H1 (cell line): ENCODE measurements around the gene GPR156. TPM values are rescaled to one million over a fixed set of nuclear protein-coding genes. Genes with fewer than 3 reads are reported as not detected.

Experiments used
- CTCF ChIA-PET: fragments of 300-600 bp; sonication (Branson Sonifier 250); formaldehyde crosslinking; loops from one replicate; lab custom pipeline; 2021; ENCODE audit not compliant: partially characterized antibody; lab: Charles Lee
- POLR2A ChIA-PET: fragments of 300-600 bp; sonication (Branson Sonifier 250); formaldehyde crosslinking; loops from one replicate; lab custom pipeline; 2021; ENCODE audit warnings: inconsistent platforms; ENCODE audit not compliant: partially characterized antibody; lab: Charles Lee
- DNase-seq, 2 experiments: peaks; one replicate each; pipeline versions ENCODE4 v3.0.0 to v3.0.0-alpha.2; 2010 to 2022; ENCODE audit warnings: low spot score in 2 of 2, low read depth in 1 of 2, mixed read lengths in 1 of 2
- FAIRE-seq: peaks from 2 replicates; lab custom pipeline; 2011; peaks lifted over from hg19 to GRCh38; lab: Jason Lieb, UNC
- H2AFZ ChIP-seq: 2 replicates; pipeline ENCODE4 v1.8.1; 2012; ENCODE audit warnings: low read length, inconsistent platforms
- H2AK5ac ChIP-seq: 2 replicates; pipeline ENCODE4 v1.6.1; 2013; ENCODE audit warnings: low read depth, low read length
- H2BK120ac ChIP-seq: replicated peaks from 2 replicates; pipeline ENCODE3; 2013; ENCODE audit warnings: low read depth, low read length, inconsistent platforms
- H2BK12ac ChIP-seq: 2 replicates; pipeline ENCODE4 v1.6.1; 2013; ENCODE audit warnings: low read depth, low read length
- H2BK15ac ChIP-seq: 2 replicates; pipeline ENCODE4 v1.6.1; 2013; ENCODE audit warnings: low read length
- H2BK20ac ChIP-seq: 2 replicates; pipeline ENCODE4 v1.6.1; 2013; ENCODE audit warnings: low read length
- H2BK5ac ChIP-seq: 2 replicates; pipeline ENCODE4 v1.6.1; 2013; ENCODE audit warnings: low read depth, low read length
- H3K14ac ChIP-seq: 2 replicates; pipeline ENCODE4 v1.6.1; 2013; ENCODE audit warnings: inconsistent platforms; ENCODE audit not compliant: insufficient read length
- H3K18ac ChIP-seq: 2 replicates; pipeline ENCODE4 v1.6.1; 2013; ENCODE audit warnings: low read length; ENCODE audit errors: extremely low read depth
- H3K23ac ChIP-seq: 2 replicates; pipeline ENCODE4 v1.6.1; 2013; ENCODE audit warnings: inconsistent platforms; ENCODE audit not compliant: insufficient read length
- H3K23me2 ChIP-seq: 2 replicates; pipeline ENCODE4 v1.6.1; 2013; ENCODE audit warnings: low read depth, low read length
- H3K27ac ChIP-seq: 2 replicates; pipeline ENCODE4 v1.6.1; 2011; ENCODE audit warnings: low read depth, low read length, inconsistent platforms
- H3K27me3 ChIP-seq, 4 experiments: replicated peaks in 1 of 4; 1 replicate in 1 of 4; 2 replicates in 3 of 4; pipeline versions ENCODE4 v1.6.1 to v1.8.1; 2011 to 2013; ENCODE audit warnings: low read length in 3 of 4, mild to moderate bottlenecking in 3 of 4, inconsistent platforms in 2 of 4, mixed read lengths in 2 of 4, moderate library complexity in 1 of 4; ENCODE audit not compliant: control insufficient read depth in 3 of 4, insufficient read depth in 3 of 4; ENCODE audit errors: extremely low read depth in 1 of 4
- H3K36me3 ChIP-seq, 4 experiments: 2 replicates each; pipeline versions ENCODE4 v1.6.1 to v1.8.1; 2011 to 2013; ENCODE audit warnings: mild to moderate bottlenecking in 4 of 4, low read length in 3 of 4, moderate library complexity in 2 of 4, control low read depth in 1 of 4, inconsistent platforms in 1 of 4; ENCODE audit not compliant: insufficient read depth in 4 of 4, control insufficient read depth in 2 of 4
- H3K4ac ChIP-seq: replicated peaks from 2 replicates; pipeline ENCODE3; 2013; ENCODE audit warnings: low read length, low read depth, mixed read lengths, inconsistent platforms; ENCODE audit not compliant: insufficient read length
- H3K4me1 ChIP-seq, 4 experiments: replicated peaks in 1 of 4; 1 replicate in 1 of 4; 2 replicates in 3 of 4; pipeline versions ENCODE4 v1.6.1 to v1.8.1; 2011 to 2013; ENCODE audit warnings: low read length in 3 of 4, inconsistent platforms in 2 of 4, mixed read lengths in 1 of 4; ENCODE audit not compliant: insufficient read depth in 4 of 4, control insufficient read depth in 3 of 4
- H3K4me2 ChIP-seq, 2 experiments: 2 replicates each; pipeline versions ENCODE4 v1.6.1 to v1.8.1; 2011 to 2013; ENCODE audit warnings: low read depth in 2 of 2, low read length in 2 of 2, control low read depth in 1 of 2, inconsistent platforms in 1 of 2, mild to moderate bottlenecking in 1 of 2; ENCODE audit not compliant: insufficient read depth in 1 of 2
- H3K4me3 ChIP-seq, 4 experiments: fragments of 200-600, 300-600 bp in 1 of 4; sonication (generic), shearing (Covaris generic), sonication (Bioruptor Twin) in 1 of 4; 2 replicates each; pipeline versions ENCODE4 v1.5.1 to v1.8.1; 2011 to 2016; ENCODE audit warnings: low read length in 4 of 4, low read depth in 3 of 4, control low read depth in 2 of 4, inconsistent platforms in 2 of 4, mild to moderate bottlenecking in 2 of 4, mixed read lengths in 1 of 4, moderate library complexity in 1 of 4; ENCODE audit not compliant: insufficient read depth in 2 of 4; ENCODE audit errors: extremely low read depth in 1 of 4
- H3K56ac ChIP-seq: replicated peaks from 2 replicates; pipeline ENCODE3; 2013; ENCODE audit warnings: low read depth, mild to moderate bottlenecking, mixed read lengths, low read length, inconsistent platforms; ENCODE audit not compliant: insufficient read length
- H3K79me1 ChIP-seq: 2 replicates; pipeline ENCODE4 v1.6.1; 2013; ENCODE audit warnings: low read depth, low read length, control low read depth
- H3K79me2 ChIP-seq, 2 experiments: 2 replicates each; pipeline versions ENCODE4 v1.6.1 to v1.8.1; 2012 to 2013; ENCODE audit warnings: low read length in 2 of 2, mild to moderate bottlenecking in 2 of 2, inconsistent platforms in 1 of 2; ENCODE audit not compliant: insufficient read depth in 2 of 2, control insufficient read depth in 1 of 2
- H3K9ac ChIP-seq, 4 experiments: replicated peaks in 1 of 4; 1 replicate in 1 of 4; 2 replicates in 3 of 4; pipeline versions ENCODE4 v1.6.1 to v1.8.1; 2011 to 2013; ENCODE audit warnings: low read depth in 3 of 4, low read length in 3 of 4, control low read depth in 2 of 4, mild to moderate bottlenecking in 2 of 4, moderate library complexity in 2 of 4, inconsistent platforms in 1 of 4; ENCODE audit errors: extremely low read depth in 1 of 4
- H3K9me3 ChIP-seq, 2 experiments: 2 replicates each; pipeline versions ENCODE4 v1.6.1 to v1.8.1; 2012 to 2013; ENCODE audit warnings: mild to moderate bottlenecking in 2 of 2, moderate library complexity in 2 of 2, control low read depth in 1 of 2, inconsistent platforms in 1 of 2, low read depth in 1 of 2, low read length in 1 of 2, mixed read lengths in 1 of 2; ENCODE audit not compliant: insufficient read depth in 2 of 2
- H4K20me1 ChIP-seq, 2 experiments: replicated peaks in 1 of 2; 2 replicates each; pipeline versions ENCODE3 to v1.8.1; 2011 to 2013; ENCODE audit warnings: inconsistent platforms in 2 of 2, low read length in 2 of 2, mild to moderate bottlenecking in 1 of 2; ENCODE audit not compliant: insufficient read depth in 2 of 2, control insufficient read depth in 1 of 2
- H4K5ac ChIP-seq: 2 replicates; pipeline ENCODE4 v1.6.1; 2013; ENCODE audit warnings: low read length, low read depth, mixed read lengths, inconsistent platforms; ENCODE audit not compliant: insufficient read length
- H4K8ac ChIP-seq: 2 replicates; pipeline ENCODE4 v1.8.0; 2013; ENCODE audit warnings: mild to moderate bottlenecking, moderate library complexity, low read length, inconsistent platforms; ENCODE audit not compliant: insufficient read depth; ENCODE audit errors: extremely low read depth
- H4K91ac ChIP-seq: replicated peaks from 2 replicates; pipeline ENCODE3; 2013; ENCODE audit warnings: low read length, mixed read lengths, inconsistent platforms; ENCODE audit not compliant: insufficient read length
- BCL11A ChIP-seq, 2 experiments: IDR thresholded peaks; one replicate each; pipeline ENCODE4 v1.6.1; 2011; ENCODE audit warnings: low read depth in 2 of 2, low read length in 2 of 2, mild to moderate bottlenecking in 2 of 2
- CBX8 ChIP-seq: fragments of 300-800, 300-1000 bp; sonication (generic); IDR thresholded peaks from 2 replicates; pipeline ENCODE4 v1.7.1; 2016; ENCODE audit warnings: low read depth, low read length, borderline replicate concordance
- E2F6 ChIP-seq: IDR thresholded peaks from 2 replicates; pipeline ENCODE4 v1.6.1; 2012; ENCODE audit warnings: inconsistent platforms
- EZH2 ChIP-seq: fragments of 200-600 bp; sonication (generic); IDR thresholded peaks from 2 replicates; pipeline ENCODE4 v1.7.1; 2012; ENCODE audit warnings: low read depth, mild to moderate bottlenecking, moderate library complexity, low read length, inconsistent platforms; ENCODE audit not compliant: severe bottlenecking
- KDM4A ChIP-seq: IDR thresholded peaks from one replicate; pipeline ENCODE4 v1.7.1; 2012; ENCODE audit warnings: low read depth, mild to moderate bottlenecking, moderate library complexity, low read length, inconsistent platforms; ENCODE audit not compliant: severe bottlenecking
- RFX5 ChIP-seq: IDR thresholded peaks from 2 replicates; pipeline ENCODE4 v1.6.1; 2011; ENCODE audit warnings: low read depth, low read length, improper control_type of control experiment, borderline replicate concordance
- SP4 ChIP-seq: IDR thresholded peaks from 2 replicates; pipeline ENCODE4 v1.6.1; 2012; ENCODE audit warnings: low read length, inconsistent platforms
- WGBS, 2 experiments: shearing (Covaris generic) in 1 of 2; methylation state at CpG; one replicate each; pipeline versions ENCODE4 v1.1.6 to v1.1.7; 2013 to 2015; ENCODE audit warnings: low lambda C conversion rate in 2 of 2, mixed read lengths in 2 of 2, inconsistent platforms in 1 of 2, low coverage in 1 of 2, missing lambda C conversion rate in 1 of 2; ENCODE audit not compliant: insufficient replicate concordance in 2 of 2, insufficient coverage in 1 of 2, insufficient read length in 1 of 2; ENCODE audit errors: extremely low coverage in 1 of 2, missing lambda C conversion rate in 1 of 2; 5-methylcytosine and 5-hydroxymethylcytosine counted together
- polyA plus RNA-seq, 7 experiments: library from polyadenylated mRNA; depleted of rRNA in 3 of 7; stranded (reverse) in 5 of 7; unstranded in 2 of 7; fragments of >200 nt in 5 of 7; fragments of 200-250 nt in 2 of 7; gene quantifications; 1 replicate in 5 of 7; 2 replicates in 1 of 7; 4 replicates in 1 of 7; pipeline versions ENCODE4 v1.2.1 to v1.2.3, GENCODE V29; 2011 to 2013; ENCODE audit warnings: missing spikeins in 2 of 7, mixed read lengths in 2 of 7
- total RNA-seq: library from RNA; stranded (reverse); fragmentation: NEBNext Ultra II Directional; extraction: Animal tissue kit (Norgen Biotek cat#: 25700); gene quantifications from 2 replicates; pipeline ENCODE4 v1.2.1, GENCODE V29; 2021

GPR156 gene
- total and polyA plus RNA-seq, 2 of the 8 experiments (the other 6 are each of a cell fraction or from before 2014, with no cell fraction given), result 1.6 to 1.8 TPM

- FAIRE-seq, result no peak
Observed at GRCh38 chr3:120306519-120307455, 21.8 kb upstream of the GPR156 start.

More at GRCh38 chr3:120306519-120307455, 21.8 kb upstream of the GPR156 start:
- POLR2A ChIA-PET, result no interaction called here
- Histone ChIP-seq H3K36me3 (no peaks in the 10 kb centered on the region), H3K79me1 (no peaks in the 10 kb centered on the region), H3K14ac (no peak overlapping the region), H3K27me3 (no peaks in the 10 kb centered on the region), H3K4me2 (no peak overlapping the region), H3K79me2 (no peaks in the 10 kb centered on the region), H3K23ac (no peak overlapping the region), H2BK15ac (no peak overlapping the region), H2BK120ac (no peak overlapping the region), H4K20me1 (no peaks in the 10 kb centered on the region), H3K4me1 (peaks cover 0 to 3% (median 0%) of the 10 kb centered on the region in 4 experiments; a peak in 1 of 7 replicates), H3K9ac (no peak overlapping the region), H3K18ac (no peak overlapping the region), H3K4me3 (no peak overlapping the region), H3K9me3 (peaks cover 0 to under 1% of the 10 kb centered on the region in 2 experiments; a peak in 1 of 4 replicates)
- TF ChIP-seq KDM4A (no peak), BCL11A (IDR thresholded peaks at IDR 0.05; ENCODE audit: low read depth in 2 of 2, low read length in 2 of 2) (no peak), SP4 (no peak), EZH2 (no peak), E2F6 (no peak), CBX8 (no peak), RFX5 (no peak)
- TF ChIP-seq, all 59 proteins: peak for 0
- CTCF ChIA-PET, result no interaction called here
- no peak for DNase-seq
- Histone ChIP-seq H2BK5ac (no peak overlapping the region), H4K91ac (no peak overlapping the region), H2BK20ac (no peak overlapping the region), H3K4ac (no peak overlapping the region), H3K27ac (no peak overlapping the region), H2AFZ (peak overlapping the region; percentile 81; the same call in 1 of the 2 replicates), H3K23me2 (0 out of 2 replicates have a peak, but pooled peaks cover 2% of the 10 kb centered on the region), H3K56ac (no peak overlapping the region), H2AK5ac (no peak overlapping the region), H4K5ac (no peak overlapping the region), H4K8ac (peak overlapping the region; percentile 35), H2BK12ac (no peak overlapping the region)
- 94% methylated on average over 61 of the region's 72 CpGs; no CpG with 5 or more reads in 1 of the 2 experiments for WGBS, 2 experiments
